Activated CD4-positive, alpha-beta T cell treated with anti-CD3 and anti-CD28 coated beads, Interleukin-10, Interleukin-2, amounts not matched to agents 100 ng/mL and 50 ng/mL, durations not matched to agents 16 hours and 8 hours (primary cell): ENCODE measurements around the gene TEC.
"Not testable (repeated sequence)": the region's sequence is repeated elsewhere in the genome, so short reads cannot be mapped to it uniquely, and the experiment has no call there.

ENCODE experiments used
- DNase-seq: peaks from one replicate; pipeline ENCODE4 v3.0.0-alpha.2; 2020

Gene TEC

DNA sequence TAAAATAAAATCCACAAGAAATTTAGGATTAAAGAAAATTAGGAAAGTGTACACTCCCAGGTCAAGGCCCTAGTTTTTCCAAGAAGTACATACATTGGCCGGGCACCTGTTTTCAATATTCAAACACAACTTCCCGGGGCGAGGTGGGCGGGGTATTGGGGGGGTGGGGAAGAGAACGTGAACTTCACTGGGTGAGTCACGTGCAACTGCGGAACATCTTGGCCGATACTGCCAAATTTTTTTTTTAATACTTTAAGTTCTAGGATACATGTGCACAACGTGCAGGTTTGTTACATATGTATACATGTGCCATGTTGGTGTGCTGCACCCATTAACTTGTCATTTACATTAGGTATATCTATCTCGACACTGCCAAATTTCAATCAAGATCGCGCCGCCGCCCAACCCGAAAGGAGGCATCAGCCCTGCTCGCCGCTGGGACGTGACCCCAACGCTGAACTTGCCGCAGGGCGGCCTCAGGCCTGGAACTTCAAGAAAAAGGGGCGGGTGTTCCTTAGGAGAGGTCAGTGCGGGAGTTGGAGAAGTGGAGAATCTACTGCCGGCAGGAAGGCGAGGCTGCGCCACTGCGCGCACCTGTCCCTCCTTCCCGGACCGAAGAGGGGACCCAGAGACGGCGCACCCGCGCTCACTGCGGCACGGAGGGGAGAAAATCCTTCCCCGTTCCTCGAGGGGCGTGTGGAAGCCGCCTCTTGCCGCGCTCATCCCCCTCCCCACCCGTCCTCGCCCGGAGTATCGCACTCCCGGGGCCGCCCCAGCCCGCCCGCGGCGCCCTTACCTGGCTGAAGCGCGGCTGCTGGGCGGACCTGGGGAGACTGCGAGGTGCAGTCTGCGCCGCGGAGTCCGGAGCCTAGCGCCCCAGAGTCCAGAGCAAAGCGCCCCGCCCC lies at the start of gene TEC:
Gene TEC (minus strand): TSS at position 883 of the 905 bp plus-strand sequence. CDS start 41,224 bp downstream, outside the sequence.
- peak; percentile 6 for DNase-seq

DNA sequence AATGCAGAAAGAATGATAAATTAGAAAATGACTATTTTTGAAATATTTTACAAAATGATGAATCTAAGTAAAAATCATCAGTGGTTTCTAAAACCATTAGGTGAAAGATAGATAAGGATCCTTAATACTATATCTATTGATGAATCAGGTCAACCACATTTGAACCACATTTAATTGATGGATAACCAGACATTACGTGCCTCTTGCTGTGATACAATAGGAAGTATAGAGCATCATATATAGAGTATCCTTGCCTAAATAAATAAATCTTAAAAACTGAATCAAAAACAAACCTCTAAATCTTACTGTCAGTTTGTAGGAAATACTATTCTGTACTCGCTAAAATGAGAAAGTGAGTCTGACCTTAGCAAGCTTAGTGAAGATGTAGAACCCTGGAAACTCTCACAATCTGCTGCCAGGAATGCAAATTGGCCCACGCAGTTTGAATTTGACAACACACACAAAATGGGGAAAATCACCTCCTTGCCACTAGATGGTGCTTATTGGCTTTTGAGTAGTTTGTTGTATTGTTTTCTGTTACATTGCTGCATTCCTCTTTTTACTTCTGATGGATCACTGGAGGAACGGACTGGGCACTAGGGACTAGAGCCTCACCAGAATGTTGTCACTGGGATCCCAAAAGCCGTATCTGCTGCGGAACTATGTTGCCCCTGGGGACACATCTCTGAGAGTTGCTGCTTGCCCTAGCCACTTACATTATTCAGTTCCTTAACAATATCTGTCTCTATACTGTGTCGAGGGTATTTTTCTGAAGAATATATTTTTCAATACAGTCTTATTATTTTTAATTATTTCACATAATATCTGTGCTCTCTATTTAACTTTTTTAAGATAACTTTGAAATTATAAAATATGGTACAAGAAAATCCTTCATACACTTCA lies 46.3 kb upstream of the TEC start:
- DNase-seq, result peak; percentile 48

DNA sequence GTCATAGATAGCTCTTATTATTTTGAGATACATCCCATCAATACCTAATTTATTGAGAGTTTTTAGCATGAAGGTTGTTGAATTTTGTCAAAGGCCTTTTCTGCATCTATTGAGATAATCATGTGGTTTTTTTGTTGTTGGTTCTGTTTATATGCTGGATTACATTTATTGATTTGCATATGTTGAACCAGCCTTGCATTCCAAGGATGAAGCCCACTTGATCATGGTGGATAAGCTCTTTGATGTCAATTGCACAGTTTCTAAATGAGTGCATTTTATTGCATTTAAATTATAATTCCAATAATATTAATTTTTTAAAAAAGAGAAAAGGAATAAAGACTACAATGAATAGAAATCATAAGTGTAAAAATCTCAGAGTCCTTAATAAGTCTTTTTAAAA lies 45.1 kb upstream of the TEC start:
- not testable (repeated sequence) for DNase-seq

DNA sequence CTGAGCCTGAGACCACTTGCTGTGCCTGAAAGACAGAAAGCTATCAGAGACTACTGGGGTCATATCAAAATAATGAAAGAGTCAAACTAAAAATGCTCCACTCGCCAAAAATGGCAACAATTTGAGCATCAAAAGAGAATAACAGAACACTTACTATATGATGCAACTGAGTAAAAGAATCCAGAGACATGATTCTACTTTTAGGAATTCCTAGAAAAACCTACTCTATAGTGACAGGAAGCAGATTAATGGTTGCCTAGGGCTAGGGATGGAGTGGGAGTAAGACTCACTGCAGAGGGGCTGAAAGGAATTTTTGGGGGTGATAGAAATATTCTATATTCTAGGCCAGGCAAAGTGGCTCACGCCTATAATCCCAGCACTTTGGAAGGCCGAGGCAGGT lies 42.3 kb upstream of the TEC start:
- DNase-seq, result no peak

DNA sequence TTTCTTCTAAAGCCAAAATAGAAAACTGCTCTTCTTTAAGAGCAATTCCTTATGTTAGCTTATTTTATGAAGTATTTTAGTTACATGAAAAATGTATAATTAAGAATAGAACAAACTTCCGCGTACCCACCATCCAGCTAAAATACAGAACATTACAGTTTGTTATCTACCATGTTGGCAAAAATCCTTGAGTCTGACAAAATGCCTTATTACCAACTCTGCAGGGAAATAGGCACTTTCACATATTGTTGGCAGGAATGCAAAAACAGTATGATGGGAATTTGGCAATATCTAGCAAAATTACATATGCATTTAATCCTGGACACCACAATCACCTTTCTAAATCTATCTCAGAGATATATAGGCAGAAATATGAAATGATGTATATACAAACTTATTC lies 39.3 kb upstream of the TEC start:
- DNase-seq, result no peak

DNA sequence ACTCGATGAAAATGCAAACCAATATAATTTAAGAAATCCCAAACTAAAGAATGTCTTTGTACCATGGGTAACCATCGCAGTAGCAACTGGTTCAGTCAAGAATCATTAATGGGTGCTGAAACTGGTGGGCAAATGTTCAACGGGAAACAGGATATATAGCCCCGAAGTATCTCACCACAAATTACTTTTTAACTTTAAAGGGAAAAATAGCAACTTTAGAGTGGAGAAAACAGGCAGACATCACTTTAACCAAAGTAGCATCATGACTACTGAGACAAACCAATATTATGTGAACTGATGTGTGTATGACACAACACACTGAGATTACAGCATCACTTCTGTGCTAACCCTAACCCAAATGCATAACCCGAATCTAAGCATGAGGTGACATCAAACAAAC lies 37.9 kb upstream of the TEC start:
- no peak for DNase-seq

DNA sequence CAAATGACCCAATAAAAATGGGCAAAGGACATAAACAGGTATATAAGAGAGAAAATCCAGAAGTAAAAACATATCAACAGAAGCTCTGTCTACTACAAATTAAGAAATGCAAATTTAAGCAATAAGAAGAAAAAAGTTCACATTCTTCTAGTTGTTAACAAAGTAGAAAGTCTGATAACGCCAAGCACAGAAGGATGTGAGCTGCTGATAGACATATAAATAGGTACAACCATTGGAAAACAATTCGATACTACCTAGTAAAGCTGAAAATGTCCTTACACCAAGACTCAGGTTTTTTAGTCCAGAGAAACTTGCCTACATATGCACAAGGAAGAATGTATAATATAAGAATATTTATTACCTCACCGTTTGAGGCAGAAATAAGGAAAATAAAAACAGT lies 35.9 kb upstream of the TEC start:
- DNase-seq, result no peak

DNA sequence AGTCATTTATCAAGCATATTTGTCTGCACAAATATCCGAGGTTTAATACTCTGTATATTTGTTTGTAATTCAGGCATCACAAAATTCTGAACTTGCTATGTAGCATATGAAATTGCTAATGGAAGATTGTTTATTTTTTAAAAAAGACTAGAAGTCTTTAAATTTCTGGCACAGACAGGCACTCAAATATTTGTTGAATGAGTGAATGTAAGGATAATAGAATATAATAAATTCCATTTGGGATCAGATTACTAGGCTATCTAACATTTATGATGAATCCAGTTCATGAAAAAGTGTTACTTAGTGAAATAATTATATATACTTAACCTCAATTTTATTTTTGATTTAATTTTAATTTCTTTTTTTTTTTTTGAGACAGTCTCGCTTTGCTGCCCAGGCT lies 30.4 kb upstream of the TEC start:
- no peak for DNase-seq

DNA sequence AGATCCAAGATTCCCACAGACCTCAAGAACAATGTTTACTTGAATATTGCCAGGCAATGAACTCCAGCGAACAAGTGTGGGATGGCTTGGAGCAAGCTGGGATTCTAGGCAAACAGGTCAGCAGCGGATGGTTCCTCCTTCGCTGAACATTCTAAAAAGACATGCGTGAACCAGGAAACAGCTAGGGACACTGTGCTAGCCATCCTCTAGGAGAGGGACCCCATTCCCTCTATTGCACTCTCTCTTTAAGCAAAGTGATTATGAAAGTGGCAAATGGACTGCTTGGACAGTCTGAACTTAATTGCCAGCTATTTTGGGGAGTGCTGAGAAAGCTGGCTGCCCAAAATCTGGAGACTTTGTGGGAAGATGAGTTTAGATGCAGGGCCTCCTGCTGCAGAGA lies 29.9 kb upstream of the TEC start:
- DNase-seq, result no peak

- no peak for DNase-seq
Measured at GRCh38 chr4:48297256-48297846, 27.7 kb upstream of the TEC start.

- peak; percentile 10 for DNase-seq
Measured at GRCh38 chr4:48296365-48296764, 26.7 kb upstream of the TEC start.

GRCh38 chr4:48295116-48295515 lies 25.5 kb upstream of the TEC start:
- no peak for DNase-seq

GRCh38 chr4:48292218-48292790 lies 22.7 kb upstream of the TEC start:
- DNase-seq, result not testable (repeated sequence)

DNA sequence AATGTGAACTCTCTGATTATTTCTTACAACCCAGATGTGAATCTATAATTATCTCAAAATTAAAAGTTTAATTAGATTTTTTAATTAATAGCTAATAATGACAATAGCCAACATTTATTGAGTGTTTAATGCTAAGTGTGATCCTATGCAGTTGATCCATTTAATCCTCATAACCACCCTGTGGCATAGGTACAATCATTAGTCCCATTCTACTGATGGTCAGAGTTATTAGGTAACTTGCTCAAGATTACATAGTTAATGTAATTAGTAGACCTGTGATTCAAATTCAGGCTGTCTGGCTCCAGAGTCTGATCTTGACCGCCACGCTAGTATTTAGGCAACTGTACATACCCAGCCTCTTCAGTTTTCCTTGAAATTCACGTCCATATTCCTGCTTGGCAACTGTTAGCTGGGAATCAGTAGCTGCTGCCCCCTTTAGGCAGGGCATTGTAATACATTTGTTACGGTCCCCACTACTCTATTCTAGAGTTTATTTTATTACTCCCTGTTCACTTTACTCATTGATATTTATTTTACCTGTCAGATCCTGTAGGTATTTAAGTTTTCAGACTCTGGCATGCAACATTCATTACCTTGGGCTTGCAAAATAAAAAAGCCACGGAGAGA lies 20.6 kb upstream of the TEC start:
- peak; percentile 3 for DNase-seq

DNA sequence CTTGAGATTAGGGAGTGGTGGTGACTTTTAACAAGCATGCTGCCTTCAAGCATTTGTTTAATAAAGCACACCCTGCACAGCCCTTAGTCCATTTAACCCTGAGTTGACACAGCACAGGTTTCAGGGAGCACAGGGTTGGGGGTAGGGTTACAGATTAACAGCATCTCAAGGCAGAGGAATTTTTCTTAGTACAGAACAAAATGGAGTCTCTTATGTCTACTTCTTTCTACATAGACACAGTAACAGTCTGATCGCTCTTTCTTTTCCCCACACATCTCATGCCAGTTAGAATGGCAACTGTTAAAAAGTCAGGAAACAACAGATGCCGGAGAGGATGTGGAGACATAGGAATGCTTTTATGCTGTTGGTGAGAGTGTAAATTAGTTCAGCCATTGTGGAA lies 16.4 kb upstream of the TEC start:
- DNase-seq, result not testable (repeated sequence)

GRCh38 chr4:48285640-48286039 lies 16.0 kb upstream of the TEC start:
- DNase-seq, result not testable (repeated sequence)

DNA sequence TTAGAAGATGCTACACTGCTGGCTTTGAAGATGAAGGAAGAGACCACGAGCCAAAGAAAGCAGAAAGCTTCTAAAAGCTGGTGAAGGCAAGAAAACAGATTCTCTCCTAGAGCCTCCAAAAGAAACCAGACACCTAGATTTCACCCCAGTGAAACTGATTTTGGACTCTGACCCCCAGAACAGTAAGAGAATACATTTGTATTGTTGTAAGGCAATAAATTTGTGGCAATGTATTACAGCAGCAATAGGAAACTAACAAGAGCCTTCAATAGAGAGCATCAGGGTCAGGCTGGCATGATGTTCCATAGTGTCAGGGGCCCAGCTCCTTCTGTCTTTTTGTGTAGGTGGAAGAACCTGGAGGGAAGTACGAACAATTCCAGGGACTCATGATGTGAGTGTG lies 6.0 kb upstream of the TEC start:
- DNase-seq, result no peak

- DNase-seq, result peak; percentile 40
Measured at GRCh38 chr4:48275247-48275646, 5.6 kb upstream of the TEC start.

DNA sequence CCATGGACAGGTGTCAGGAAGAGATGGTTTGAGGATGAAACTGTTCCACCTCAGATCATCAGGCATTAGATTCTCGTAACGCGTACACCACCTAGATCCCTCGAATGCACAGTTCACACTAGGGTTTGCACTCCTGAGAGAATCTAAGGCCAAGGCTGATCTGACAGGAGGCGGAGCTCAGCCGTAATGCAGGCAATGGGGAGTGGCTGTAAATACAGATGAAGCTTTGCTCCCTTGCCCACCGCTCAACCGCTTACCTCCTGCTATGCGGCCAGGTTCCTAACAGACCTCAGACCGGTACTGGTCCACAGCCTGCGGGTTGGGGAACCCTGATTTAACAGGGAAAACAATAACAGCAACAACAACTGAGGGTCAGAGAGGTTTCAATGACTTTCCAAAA lies 2.0 kb upstream of the TEC start:
- no peak for DNase-seq

GRCh38 chr4:48270951-48271473 lies 1.4 kb upstream of the TEC start:
- no peak for DNase-seq

GRCh38 chr4:48270523-48270897 lies 872 bp upstream of the TEC start:
- DNase-seq, result no peak

DNA sequence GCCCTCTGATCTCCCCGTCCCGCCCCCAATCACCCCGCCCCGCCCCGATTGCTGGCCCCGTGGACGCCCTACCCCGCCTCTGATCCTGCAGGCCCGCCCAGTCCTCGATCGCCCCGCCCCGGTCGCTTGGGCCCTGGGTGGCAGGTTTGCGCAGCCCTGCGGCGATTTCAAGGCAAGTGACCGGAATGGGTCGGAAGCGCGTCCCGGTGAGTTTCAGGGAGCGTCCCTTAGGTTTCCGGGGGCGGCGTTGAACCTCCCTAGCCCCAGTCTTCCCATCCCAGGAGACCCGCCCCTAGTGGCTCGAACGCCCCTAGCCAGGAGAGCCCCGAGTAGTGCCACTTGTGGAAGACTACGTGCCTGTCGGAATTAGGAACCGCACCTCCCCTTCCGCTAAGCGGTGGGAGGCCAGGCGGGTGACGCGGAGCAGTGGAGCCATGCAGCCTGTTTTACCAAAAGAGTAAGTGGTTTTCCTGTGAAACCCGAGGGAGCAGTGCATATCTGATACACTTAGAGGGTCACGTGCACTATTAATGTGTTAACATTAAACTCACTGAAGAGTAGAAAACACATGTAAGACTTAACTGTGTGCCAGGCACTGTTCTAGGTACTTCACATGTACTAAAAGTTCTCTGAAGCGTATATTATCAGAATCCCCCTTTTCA lies 354 bp upstream of the TEC start:
- DNase-seq, result peak; percentile 91
